Left forelimb (tissue), 1 donor: ENCODE measurements around the gene TFCP2.
"Not testable (repeated sequence)": the region's sequence is repeated elsewhere in the genome, so short reads cannot be mapped to it uniquely, and the experiment has no call there.

Experiments used
- DNase-seq: peaks from one replicate; pipeline ENCODE4 v3.0.0-alpha.2; 2018; ENCODE audit warnings: low spot score

Gene TFCP2

GRCh38 chr12:51172515-51173431, at the start of gene TFCP2:
TSS of gene TFCP2 (minus strand) at chr12:51173135. CDS start at chr12:51172422, 713 bp downstream.
- peak; percentile 97 for DNase-seq

- no peak for DNase-seq
Measured at GRCh38 chr12:51222461-51222860, 49.5 kb upstream of the TFCP2 start.

GRCh38 chr12:51219857-51220256, 46.9 kb upstream of the TFCP2 start:
- DNase-seq: not testable (repeated sequence)

- DNase-seq: no peak
Measured at GRCh38 chr12:51219322-51219721, 46.4 kb upstream of the TFCP2 start.

- DNase-seq: no peak
Measured at GRCh38 chr12:51218607-51219161, 45.7 kb upstream of the TFCP2 start.

GRCh38 chr12:51217968-51218606, 45.2 kb upstream of the TFCP2 start, which contains the start of gene POU6F1:
TSS of gene POU6F1 (minus strand) at chr12:51218062. CDS start at chr12:51206836, 11,226 bp downstream.
- peak; percentile 88 for DNase-seq

GRCh38 chr12:51217133-51217967, 44.4 kb upstream of the TFCP2 start:
- DNase-seq: peak; percentile 74

GRCh38 chr12:51216642-51217041, 43.7 kb upstream of the TFCP2 start:
- DNase-seq: no peak

GRCh38 chr12:51214895-51215294, 42.0 kb upstream of the TFCP2 start:
- DNase-seq: no peak

GRCh38 chr12:51210690-51211395, 37.9 kb upstream of the TFCP2 start:
- no peak for DNase-seq

- DNase-seq: no peak
Measured at GRCh38 chr12:51209259-51209658, 36.3 kb upstream of the TFCP2 start.

GRCh38 chr12:51208016-51208660, 35.2 kb upstream of the TFCP2 start:
- no peak for DNase-seq

GRCh38 chr12:51205350-51205749, 32.4 kb upstream of the TFCP2 start:
- DNase-seq: no peak

- DNase-seq: no peak
Measured at GRCh38 chr12:51202718-51203117, 29.8 kb upstream of the TFCP2 start.

GRCh38 chr12:51200806-51201205, 27.9 kb upstream of the TFCP2 start:
- no peak for DNase-seq

- no peak for DNase-seq
Measured at GRCh38 chr12:51200156-51200555, 27.2 kb upstream of the TFCP2 start.

GRCh38 chr12:51199366-51199945, 26.5 kb upstream of the TFCP2 start:
- no peak for DNase-seq

- DNase-seq: no peak
Measured at GRCh38 chr12:51198568-51199365, 25.8 kb upstream of the TFCP2 start.

GRCh38 chr12:51197736-51198567, 25.0 kb upstream of the TFCP2 start:
- no peak for DNase-seq
